Loucy (cell line): ENCODE results near the gene ACADS.

ENCODE experiments used
- H2AFZ ChIP-seq: fragments of 200-600 bp; sonication (generic); 2 replicates; pipeline ENCODE4 v1.6.0; 2016; ENCODE audit warnings: antibody characterized with exemption, mild to moderate bottlenecking, low read length, moderate library complexity
- H3F3A ChIP-seq: fragments of 200-600 bp; 2 replicates; pipeline ENCODE4 v1.6.0; 2016; ENCODE audit warnings: antibody characterized with exemption, low read depth, mild to moderate bottlenecking
- H3K27me3 ChIP-seq: fragments of 200-600 bp; sonication (generic); 2 replicates; pipeline ENCODE4 v1.6.1; 2014; ENCODE audit warnings: low read length, mild to moderate bottlenecking; ENCODE audit not compliant: insufficient read depth, poor library complexity, severe bottlenecking
- H3K36me3 ChIP-seq: fragments of 200-600 bp; sonication (generic); 2 replicates; pipeline ENCODE4 v1.6.1; 2016; ENCODE audit warnings: low read length; ENCODE audit not compliant: insufficient read depth
- H3K4me1 ChIP-seq: fragments of 200-600 bp; sonication (generic); 2 replicates; pipeline ENCODE4 v1.5.1; 2014; ENCODE audit warnings: low read length, mild to moderate bottlenecking; ENCODE audit not compliant: insufficient read depth, poor library complexity, severe bottlenecking
- H3K4me2 ChIP-seq: fragments of 200-600 bp; sonication (generic); 2 replicates; pipeline ENCODE4 v1.6.0; 2014; ENCODE audit warnings: antibody characterized with exemption, low read length, low read depth, mild to moderate bottlenecking; ENCODE audit not compliant: poor library complexity, severe bottlenecking
- H3K4me3 ChIP-seq: fragments of 200-600 bp; sonication (generic); 2 replicates; pipeline ENCODE4 v1.5.1; 2014; ENCODE audit warnings: low read length, mild to moderate bottlenecking, mixed read lengths; ENCODE audit not compliant: poor library complexity, severe bottlenecking
- H3K79me2 ChIP-seq: fragments of 200-600 bp; sonication (generic); 2 replicates; pipeline ENCODE4 v1.6.1; 2014; ENCODE audit warnings: low read length; ENCODE audit not compliant: insufficient read depth
- H3K9ac ChIP-seq: fragments of 200-600 bp; sonication (generic); 2 replicates; pipeline ENCODE4 v1.6.0; 2014; ENCODE audit warnings: mild to moderate bottlenecking, low read depth, low read length, moderate library complexity; ENCODE audit not compliant: poor library complexity, severe bottlenecking
- H3K9me2 ChIP-seq: fragments of 200-600 bp; sonication (generic); replicated peaks from 2 replicates; pipeline ENCODE4 v1.6.1; 2016; ENCODE audit warnings: low read depth, low read length, mixed read lengths
- H3K9me3 ChIP-seq: fragments of 200-600 bp; sonication (generic); 2 replicates; pipeline ENCODE4 v1.6.1; 2014; ENCODE audit warnings: mild to moderate bottlenecking, antibody characterized with exemption, low read length, low read depth; ENCODE audit not compliant: insufficient read depth
- H4K20me1 ChIP-seq: fragments of 200-600 bp; sonication (generic); 2 replicates; pipeline ENCODE4 v1.6.0; 2014; ENCODE audit warnings: antibody characterized with exemption, low read length, mild to moderate bottlenecking; ENCODE audit not compliant: insufficient read depth, poor library complexity, severe bottlenecking
- CTCF ChIP-seq: fragments of 200-600 bp; sonication (generic); conservative IDR thresholded peaks from 2 replicates; pipeline ENCODE4 v1.5.1; 2014; ENCODE audit warnings: mild to moderate bottlenecking, antibody characterized with exemption, low read length
- EZH2phosphoT487 ChIP-seq: fragments of 200-600 bp; IDR thresholded peaks from 2 replicates; pipeline ENCODE4 v1.6.1; 2018; ENCODE audit warnings: antibody characterized with exemption, mild to moderate bottlenecking, moderate library complexity, borderline replicate concordance

ACADS gene

GRCh38 chr12:120750806-120751205, 25.2 kb downstream of the ACADS start:
- Histone ChIP-seq H3K79me2 (no peaks in the 10 kb centered on the region), H3K4me1 (no peaks in the 10 kb centered on the region), H3K9ac (no peak overlapping the region), H2AFZ (no peak overlapping the region), H3F3A (no peaks in the 10 kb centered on the region), H3K4me3 (no peak overlapping the region), H3K36me3 (no peaks in the 10 kb centered on the region), H4K20me1 (no peaks in the 10 kb centered on the region), H3K27me3 (no peaks in the 10 kb centered on the region), H3K9me2 (no peaks in the 10 kb centered on the region), H3K9me3 (no peaks in the 10 kb centered on the region), H3K4me2 (no peak overlapping the region)
- no peak for TF ChIP-seq EZH2phosphoT487
- peak; percentile 34 for TF ChIP-seq CTCF

- H2AFZ ChIP-seq, result no peak overlapping the region
Measured at GRCh38 chr12:120751389-120751788, 25.8 kb downstream of the ACADS start.

GRCh38 chr12:120754792-120755191, 29.2 kb downstream of the ACADS start:
- H3K4me1 ChIP-seq, result no peaks in the 10 kb centered on the region
- H3K27me3 ChIP-seq, result no peaks in the 10 kb centered on the region
- H4K20me1 ChIP-seq, result no peaks in the 10 kb centered on the region
- no peak overlapping the region for H2AFZ ChIP-seq
- no peaks in the 10 kb centered on the region for H3K79me2 ChIP-seq
- peaks cover under 1% of the 10 kb centered on the region; the same call in 1 of the 2 replicates for H3K36me3 ChIP-seq
- no peak overlapping the region for H3K4me3 ChIP-seq
- no peaks in the 10 kb centered on the region for H3K9me3 ChIP-seq
- H3K9ac ChIP-seq, result no peak overlapping the region
- H3K9me2 ChIP-seq, result no peaks in the 10 kb centered on the region
- H3F3A ChIP-seq, result no peaks in the 10 kb centered on the region
- TF ChIP-seq EZH2phosphoT487 (no peak), CTCF (no peak)
- H3K4me2 ChIP-seq, result no peak overlapping the region

More at GRCh38 chr12:120751389-120751788, 25.8 kb downstream of the ACADS start:
- H3K9me3 ChIP-seq, result no peaks in the 10 kb centered on the region
- no peaks in the 10 kb centered on the region for H3F3A ChIP-seq
- no peaks in the 10 kb centered on the region for H3K9me2 ChIP-seq
- no peaks in the 10 kb centered on the region for H3K27me3 ChIP-seq
- H3K4me3 ChIP-seq, result no peak overlapping the region
- no peaks in the 10 kb centered on the region for H4K20me1 ChIP-seq
- H3K4me1 ChIP-seq, result no peaks in the 10 kb centered on the region
- no peak overlapping the region for H3K4me2 ChIP-seq
- H3K79me2 ChIP-seq, result no peaks in the 10 kb centered on the region
- no peak for TF ChIP-seq EZH2phosphoT487
- H3K9ac ChIP-seq, result no peak overlapping the region
- H3K36me3 ChIP-seq, result no peaks in the 10 kb centered on the region

- H3K9ac ChIP-seq, result no peak overlapping the region
- no peaks in the 10 kb centered on the region for H3K27me3 ChIP-seq
- no peaks in the 10 kb centered on the region for H3K9me3 ChIP-seq
- H3K4me1 ChIP-seq, result no peaks in the 10 kb centered on the region
- no peak overlapping the region for H3K4me3 ChIP-seq
- no peak overlapping the region for H3K4me2 ChIP-seq
- H3K36me3 ChIP-seq, result peaks cover 5% of the 10 kb centered on the region; the same call in 1 of the 2 replicates
- no peaks in the 10 kb centered on the region for H3K79me2 ChIP-seq
- TF ChIP-seq EZH2phosphoT487, result no peak
- TF ChIP-seq CTCF, result no peak
- no peaks in the 10 kb centered on the region for H3F3A ChIP-seq
- H3K9me2 ChIP-seq, result no peaks in the 10 kb centered on the region
- no peaks in the 10 kb centered on the region for H4K20me1 ChIP-seq
- H2AFZ ChIP-seq, result no peak overlapping the region
Measured at GRCh38 chr12:120755269-120755668, 29.6 kb downstream of the ACADS start.
